Natural killer cell treated with Interleukin-12 subunit alpha and Interleukin-12 subunit beta and Interleukin-15 and Interleukin-18, amount 100 ng/mL, for 72 hours (primary cell): ENCODE measurements around the gene SEL1L3. TPM values are rescaled to one million over a fixed set of nuclear protein-coding genes. Genes with fewer than 3 reads are reported as not detected.

Experiments used
- ATAC-seq, 2 donors: fragments of 150-1000 bp; cut with Tn5 transposase in 1 of 2; sonication (Bioruptor Pico), chemical (Tn5 transposase) in 1 of 2; 2 replicates each; pipeline ENCODE4 v1.10.0; 2021
- DNase-seq: peaks from one replicate; pipeline ENCODE4 v3.0.0; 2022; ENCODE audit warnings: low spot score
- H3K27ac Mint-ChIP-seq, 2 donors: 1 replicate in 1 of 2; 2 replicates in 1 of 2; pipeline ENCODE4 v1.8.0; 2022; ENCODE audit warnings: mixed read lengths in 2 of 2, mild to moderate bottlenecking in 1 of 2, moderate library complexity in 1 of 2
- H3K27me3 Mint-ChIP-seq, 2 donors: 1 replicate in 1 of 2; 2 replicates in 1 of 2; pipeline ENCODE4 v1.8.0; 2022; ENCODE audit warnings: mixed read lengths in 2 of 2
- H3K36me3 Mint-ChIP-seq: one replicate; pipeline ENCODE4 v1.8.0; 2022; ENCODE audit warnings: mixed read lengths
- H3K4me1 Mint-ChIP-seq, 2 donors: 1 replicate in 1 of 2; 2 replicates in 1 of 2; pipeline ENCODE4 v1.8.0; 2022; ENCODE audit warnings: low read depth in 2 of 2, mixed read lengths in 2 of 2, mild to moderate bottlenecking in 1 of 2
- H3K4me3 Mint-ChIP-seq: one replicate; pipeline ENCODE4 v1.8.0; 2022; ENCODE audit warnings: mixed read lengths
- H3K9me3 Mint-ChIP-seq: 2 replicates; pipeline ENCODE4 v1.8.0; 2022; ENCODE audit warnings: mixed read lengths
- total RNA-seq, 2 donors: library from RNA; stranded (reverse); gene quantifications; one replicate each; pipeline ENCODE4 v1.2.3, GENCODE V29; 2022

SEL1L3 gene
- total RNA-seq, 2 donors from 2014 or later = 35.0 to 54.4 TPM

- H3K27me3 Mint-ChIP-seq = no peaks in the 10 kb centered on the region
- no peaks in the 10 kb centered on the region for H3K9me3 Mint-ChIP-seq
- H3K4me1 Mint-ChIP-seq = no peaks in the 10 kb centered on the region
- H3K36me3 Mint-ChIP-seq = no peaks in the 10 kb centered on the region
- H3K4me3 Mint-ChIP-seq = no peak overlapping the region
- no peak for DNase-seq
- H3K27ac Mint-ChIP-seq = no peak overlapping the region
- ATAC-seq = no peak
Observed at GRCh38 chr4:25729564-25729963, 133.2 kb downstream of the SEL1L3 start.

GRCh38 chr4:25728886-25729285, 133.9 kb downstream of the SEL1L3 start:
- no peak for ATAC-seq
- Mint-ChIP-seq H3K4me1 (no peaks in the 10 kb centered on the region), H3K27me3 (no peaks in the 10 kb centered on the region), H3K9me3 (no peaks in the 10 kb centered on the region), H3K27ac (no peak overlapping the region), H3K36me3 (no peaks in the 10 kb centered on the region), H3K4me3 (no peak overlapping the region)
- no peak for DNase-seq

GRCh38 chr4:25727711-25728493, 134.9 kb downstream of the SEL1L3 start:
- Mint-ChIP-seq H3K27me3 (no peaks in the 10 kb centered on the region), H3K4me3 (no peak overlapping the region), H3K9me3 (no peaks in the 10 kb centered on the region), H3K4me1 (no peaks in the 10 kb centered on the region), H3K36me3 (no peaks in the 10 kb centered on the region), H3K27ac (no peak overlapping the region)
- DNase-seq = no peak
- ATAC-seq = no peak

GRCh38 chr4:25725870-25726269, 136.9 kb downstream of the SEL1L3 start:
- no peak overlapping the region for H3K27ac Mint-ChIP-seq
- no peaks in the 10 kb centered on the region for H3K36me3 Mint-ChIP-seq
- H3K9me3 Mint-ChIP-seq = no peaks in the 10 kb centered on the region
- DNase-seq (no peak), ATAC-seq (no peak)
- no peaks in the 10 kb centered on the region for H3K27me3 Mint-ChIP-seq
- H3K4me3 Mint-ChIP-seq = no peak overlapping the region
- H3K4me1 Mint-ChIP-seq = no peaks in the 10 kb centered on the region

- H3K36me3 Mint-ChIP-seq = no peaks in the 10 kb centered on the region
- H3K4me3 Mint-ChIP-seq = no peak overlapping the region
- H3K9me3 Mint-ChIP-seq = no peaks in the 10 kb centered on the region
- no peak overlapping the region for H3K27ac Mint-ChIP-seq
- ATAC-seq = no peak
- no peaks in the 10 kb centered on the region for H3K4me1 Mint-ChIP-seq
- no peak for DNase-seq
- H3K27me3 Mint-ChIP-seq = no peaks in the 10 kb centered on the region
Observed at GRCh38 chr4:25723409-25723808, 139.4 kb downstream of the SEL1L3 start.

- Mint-ChIP-seq H3K9me3 (no peaks in the 10 kb centered on the region), H3K27me3 (no peaks in the 10 kb centered on the region), H3K4me3 (no peak overlapping the region), H3K4me1 (no peaks in the 10 kb centered on the region), H3K36me3 (no peaks in the 10 kb centered on the region), H3K27ac (no peak overlapping the region)
- ATAC-seq (no peak), DNase-seq (no peak)
Observed at GRCh38 chr4:25722964-25723363, 139.8 kb downstream of the SEL1L3 start.

- no peaks in the 10 kb centered on the region for H3K27me3 Mint-ChIP-seq
- H3K9me3 Mint-ChIP-seq = peaks cover under 1% of the 10 kb centered on the region
- DNase-seq = no peak
- no peaks in the 10 kb centered on the region for H3K4me1 Mint-ChIP-seq
- no peak overlapping the region for H3K27ac Mint-ChIP-seq
- H3K36me3 Mint-ChIP-seq = peaks cover 5% of the 10 kb centered on the region
- ATAC-seq = no peak
- H3K4me3 Mint-ChIP-seq = no peak overlapping the region
Observed at GRCh38 chr4:25713812-25714211, 149.0 kb downstream of the SEL1L3 start.

GRCh38 chr4:25712611-25713010, 150.2 kb downstream of the SEL1L3 start:
- Mint-ChIP-seq H3K4me1 (no peaks in the 10 kb centered on the region), H3K27me3 (no peaks in the 10 kb centered on the region), H3K4me3 (no peak overlapping the region), H3K9me3 (peaks cover 3% of the 10 kb centered on the region), H3K27ac (no peak overlapping the region), H3K36me3 (peaks cover 5% of the 10 kb centered on the region)
- DNase-seq = no peak
- ATAC-seq = no peak

- Mint-ChIP-seq H3K4me3 (no peak overlapping the region), H3K27me3 (no peaks in the 10 kb centered on the region), H3K9me3 (peaks cover 3% of the 10 kb centered on the region), H3K4me1 (no peaks in the 10 kb centered on the region), H3K36me3 (peaks cover 5% of the 10 kb centered on the region), H3K27ac (no peak overlapping the region)
- no peak for ATAC-seq
- DNase-seq = no peak
Observed at GRCh38 chr4:25710637-25711036, 152.2 kb downstream of the SEL1L3 start.

GRCh38 chr4:25704516-25704915, 158.3 kb downstream of the SEL1L3 start:
- Mint-ChIP-seq H3K9me3 (peaks cover 3% of the 10 kb centered on the region), H3K4me1 (no peaks in the 10 kb centered on the region), H3K27me3 (peaks cover 0 to 3% of the 10 kb centered on the region in 2 donors), H3K4me3 (no peak overlapping the region), H3K27ac (no peak overlapping the region), H3K36me3 (peaks cover 4% of the 10 kb centered on the region)
- no peak for ATAC-seq
- DNase-seq = no peak

GRCh38 chr4:25703731-25704388, 158.9 kb downstream of the SEL1L3 start:
- no peaks in the 10 kb centered on the region for H3K36me3 Mint-ChIP-seq
- no peak overlapping the region for H3K27ac Mint-ChIP-seq
- no peak for DNase-seq
- H3K4me3 Mint-ChIP-seq = no peak overlapping the region
- H3K9me3 Mint-ChIP-seq = peaks cover 3% of the 10 kb centered on the region
- peaks cover 0 to 3% of the 10 kb centered on the region in 2 donors for H3K27me3 Mint-ChIP-seq
- no peak for ATAC-seq
- no peaks in the 10 kb centered on the region for H3K4me1 Mint-ChIP-seq

- H3K36me3 Mint-ChIP-seq = no peaks in the 10 kb centered on the region
- no peak overlapping the region for H3K4me3 Mint-ChIP-seq
- ATAC-seq (no peak), DNase-seq (no peak)
- no peaks in the 10 kb centered on the region for H3K4me1 Mint-ChIP-seq
- H3K27me3 Mint-ChIP-seq = peaks cover 0 to 3% of the 10 kb centered on the region in 2 donors
- H3K9me3 Mint-ChIP-seq = no peaks in the 10 kb centered on the region
- no peak overlapping the region for H3K27ac Mint-ChIP-seq
Observed at GRCh38 chr4:25702848-25703247, 159.9 kb downstream of the SEL1L3 start.

- H3K4me1 Mint-ChIP-seq = no peaks in the 10 kb centered on the region
- H3K36me3 Mint-ChIP-seq = no peaks in the 10 kb centered on the region
- peaks cover 0 to 3% of the 10 kb centered on the region in 2 donors for H3K27me3 Mint-ChIP-seq
- DNase-seq (no peak), ATAC-seq (no peak)
- H3K9me3 Mint-ChIP-seq = no peaks in the 10 kb centered on the region
- H3K27ac Mint-ChIP-seq = no peak overlapping the region
- no peak overlapping the region for H3K4me3 Mint-ChIP-seq
Observed at GRCh38 chr4:25700661-25701060, 162.1 kb downstream of the SEL1L3 start.

GRCh38 chr4:25697516-25697915, 165.3 kb downstream of the SEL1L3 start:
- H3K36me3 Mint-ChIP-seq = no peaks in the 10 kb centered on the region
- peaks cover 0 to 5% of the 10 kb centered on the region in 2 donors for H3K4me1 Mint-ChIP-seq
- ATAC-seq (no peak), DNase-seq (no peak)
- H3K9me3 Mint-ChIP-seq = no peaks in the 10 kb centered on the region
- no peak overlapping the region for H3K27ac Mint-ChIP-seq
- H3K4me3 Mint-ChIP-seq = no peak overlapping the region
- H3K27me3 Mint-ChIP-seq = peaks cover 0 to 3% of the 10 kb centered on the region in 2 donors
